HG02840 (cell line): Measurements from ENCODE around the gene OR2T6.
"Not testable (repeated sequence)": the region's sequence is repeated elsewhere in the genome, so short reads cannot be mapped to it uniquely, and the experiment has no call there.

Experiments
- ATAC-seq: cut with Tn5 transposase; IDR thresholded peaks from one replicate; pipeline ENCODE4 v1.9.1; 2021; ENCODE audit warnings: mild to moderate bottlenecking, moderate library complexity, moderate number of reproducible peaks; ENCODE audit not compliant: unreplicated experiment, low FRiP score

Gene OR2T6

GRCh38 chr1:248375446-248375845, at the start of gene OR2T6:
OR2T6 (plus strand) TSS chr1:248375746; CDS start chr1:248387609, 11,863 bp downstream.
- no peak for ATAC-seq

- ATAC-seq = no peak
These were observed 32.1 kb upstream of the OR2T6 start for GRCh38 chr1:248343451-248343850.

GRCh38 chr1:248348475-248348874, 27.1 kb upstream of the OR2T6 start, which contains the start of gene OR14C36:
OR14C36 (plus strand) TSS chr1:248348775; CDS start chr1:248348775, 0 bp downstream.
- ATAC-seq = no peak

DNA sequence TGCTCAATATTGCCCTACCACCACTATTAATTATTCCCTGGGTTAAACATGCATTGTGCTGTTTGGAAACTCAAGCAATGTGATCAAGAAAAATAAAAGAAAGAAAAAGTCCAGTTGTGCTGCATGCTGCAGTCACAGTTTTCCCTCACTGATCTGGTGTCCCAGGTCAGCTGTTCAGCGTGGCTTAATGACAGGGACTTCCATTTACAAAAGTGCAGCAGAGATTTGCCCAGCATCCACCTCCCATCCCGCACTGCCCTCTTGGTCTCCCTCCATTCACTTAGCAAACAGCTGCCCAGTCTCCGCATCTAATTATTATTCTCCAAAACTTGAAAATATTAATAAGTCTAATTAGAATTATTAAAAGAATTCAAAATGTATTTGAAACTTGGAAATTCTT, 16.1 kb upstream of the OR2T6 start:
- ATAC-seq = no peak

DNA sequence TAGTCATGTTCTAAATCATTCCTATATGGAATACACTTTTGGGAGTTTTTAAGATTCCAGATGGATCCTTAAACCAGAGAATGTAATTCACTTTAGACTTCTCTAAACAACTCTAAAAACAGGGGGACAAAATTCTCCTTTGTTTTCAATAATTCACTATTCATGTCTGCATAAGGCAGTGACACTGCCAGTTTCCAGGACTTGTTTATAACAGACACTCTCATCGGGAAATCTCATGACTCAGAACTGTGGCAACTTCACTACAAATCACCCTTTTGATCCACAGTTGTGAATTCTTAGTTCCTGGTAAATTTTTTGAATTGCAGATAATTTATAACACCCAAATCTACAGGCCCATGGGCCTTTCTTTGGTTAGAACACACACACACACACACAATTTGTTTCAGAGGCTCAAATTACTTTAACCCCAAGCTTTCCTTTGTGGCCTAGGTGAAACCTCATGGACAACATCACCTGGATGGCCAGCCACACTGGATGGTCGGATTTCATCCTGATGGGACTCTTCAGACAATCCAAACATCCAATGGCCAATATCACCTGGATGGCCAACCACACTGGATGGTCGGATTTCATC, 14.3 kb upstream of the OR2T6 start, which contains the start of gene OR2T4:
Gene OR2T4 (plus strand): TSS at position 545 of the 595 bp plus-strand sequence. CDS start 0 bp downstream, at position 545.
- no peak for ATAC-seq

GRCh38 chr1:248366609-248367008, 8.9 kb upstream of the OR2T6 start:
- no peak for ATAC-seq

DNA sequence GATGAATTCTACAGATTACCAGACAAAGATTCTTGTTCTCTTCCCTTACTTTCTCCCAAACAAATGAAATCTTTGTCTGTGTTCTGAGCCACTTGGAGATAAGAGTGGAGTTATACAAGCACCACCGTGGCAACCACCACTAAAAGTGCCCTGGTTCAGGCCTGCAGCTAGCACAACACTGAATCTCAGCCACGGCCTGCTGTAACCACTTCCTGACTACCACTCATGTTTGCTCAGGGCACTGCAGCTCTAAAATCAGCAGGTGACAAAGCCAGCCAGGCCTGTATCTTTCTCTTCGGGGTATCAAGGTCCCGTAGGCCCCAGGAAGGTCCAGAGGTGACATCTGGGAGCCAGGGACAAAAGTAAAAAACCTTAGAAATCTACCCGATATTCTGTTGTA, 3.2 kb upstream of the OR2T6 start:
- ATAC-seq = no peak

DNA sequence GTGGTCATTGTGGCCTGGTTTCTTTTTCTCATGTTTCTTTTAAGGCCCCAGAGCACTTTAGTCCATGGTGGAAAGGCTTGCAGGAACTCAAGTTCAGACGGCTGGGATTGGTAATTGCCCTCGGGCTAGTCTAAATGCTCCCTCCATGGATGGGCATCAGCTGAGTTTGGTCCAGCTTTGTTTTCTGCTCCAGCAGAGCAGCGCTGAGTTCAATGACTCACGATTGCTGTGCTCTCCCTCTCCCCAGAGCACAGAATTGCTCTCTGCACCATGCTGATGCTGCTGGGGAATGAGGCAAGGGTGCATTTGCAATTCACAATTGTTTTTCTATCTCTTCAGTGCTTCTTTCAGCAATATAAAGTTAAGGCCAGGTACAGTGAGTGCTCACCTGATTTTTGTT, 1.8 kb upstream of the OR2T6 start:
- no peak for ATAC-seq

- ATAC-seq = no peak
These were observed 1.4 kb downstream of the OR2T6 start for GRCh38 chr1:248376916-248377315.

DNA sequence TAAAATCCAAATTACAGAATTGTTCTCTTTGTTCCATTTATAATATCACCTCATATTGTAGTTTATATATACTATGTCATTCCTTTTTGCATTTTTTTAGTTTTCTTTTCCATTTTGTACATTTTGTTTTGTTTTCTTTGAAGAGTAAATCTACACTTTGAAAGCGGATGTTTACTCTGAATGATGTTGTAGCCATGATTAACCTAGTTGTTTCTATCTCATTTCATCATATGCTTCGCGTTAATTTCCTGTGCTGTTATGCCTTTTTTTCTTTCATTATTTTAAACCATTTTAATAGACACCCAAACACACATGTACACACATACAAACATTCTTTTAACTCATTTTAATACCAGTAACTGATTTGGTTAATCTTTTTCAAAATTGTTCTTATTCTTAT, 5.3 kb downstream of the OR2T6 start:
- no peak for ATAC-seq

DNA sequence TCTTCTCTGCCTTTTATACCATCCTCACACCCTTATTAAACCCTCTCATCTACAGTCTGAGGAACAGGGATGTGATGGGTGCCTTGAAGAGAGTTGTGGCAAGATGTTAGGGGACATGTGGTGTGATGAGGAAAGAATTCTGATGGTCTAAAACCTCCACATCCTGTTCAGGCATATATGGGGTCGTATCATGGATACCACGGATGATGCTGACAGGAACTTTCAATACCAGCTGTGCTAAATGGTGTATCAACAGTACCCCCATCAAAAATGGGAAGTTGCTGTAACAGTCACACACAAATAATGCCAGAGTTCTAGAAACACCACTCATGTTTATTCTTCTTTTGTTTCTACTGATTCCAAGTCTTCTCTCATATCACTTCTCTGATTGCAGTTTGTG, 12.9 kb downstream of the OR2T6 start:
- ATAC-seq = no peak

DNA sequence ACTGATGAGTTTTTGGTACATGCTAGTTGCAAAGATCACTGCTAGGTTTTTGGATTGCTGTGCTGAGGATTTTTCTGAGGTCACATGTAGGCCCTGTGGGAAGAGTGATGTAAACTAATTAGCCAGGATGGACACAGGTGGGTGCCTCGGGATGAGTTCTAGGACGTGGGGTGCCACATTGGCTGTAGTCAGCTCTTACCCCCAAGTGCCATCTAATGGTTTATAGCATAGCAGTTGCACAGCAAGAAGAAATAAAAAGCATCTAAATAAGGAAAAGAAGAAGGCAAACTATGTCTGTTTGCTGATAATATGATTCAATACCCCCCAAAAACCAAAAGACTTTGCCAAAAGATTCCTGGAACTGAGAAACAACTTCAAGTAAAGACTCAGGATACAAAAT, 17.5 kb downstream of the OR2T6 start:
- ATAC-seq = no peak

DNA sequence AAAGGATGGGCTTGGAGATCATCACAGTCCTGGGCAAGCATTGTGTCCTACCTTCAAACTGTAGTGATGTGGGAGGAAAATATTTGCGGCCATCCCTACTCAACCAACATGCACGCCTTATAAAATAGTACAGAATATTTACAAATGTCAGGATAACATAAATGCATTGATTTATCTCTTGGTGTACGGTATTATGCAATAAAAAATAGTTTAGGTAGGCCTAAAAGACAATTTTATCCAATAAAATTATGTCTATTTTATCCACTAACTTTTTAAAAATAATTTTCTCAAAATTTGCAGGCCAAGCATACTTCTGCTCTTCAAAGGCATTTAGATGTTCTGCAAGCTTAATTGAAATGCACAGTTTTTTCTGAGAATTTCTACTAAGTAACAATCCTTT, 27.2 kb downstream of the OR2T6 start, which contains the start of gene OR2T1:
Gene OR2T1 (plus strand): TSS at position 301 of the 400 bp plus-strand sequence. CDS start 3,100 bp downstream, outside the sequence.
- ATAC-seq = no peak

DNA sequence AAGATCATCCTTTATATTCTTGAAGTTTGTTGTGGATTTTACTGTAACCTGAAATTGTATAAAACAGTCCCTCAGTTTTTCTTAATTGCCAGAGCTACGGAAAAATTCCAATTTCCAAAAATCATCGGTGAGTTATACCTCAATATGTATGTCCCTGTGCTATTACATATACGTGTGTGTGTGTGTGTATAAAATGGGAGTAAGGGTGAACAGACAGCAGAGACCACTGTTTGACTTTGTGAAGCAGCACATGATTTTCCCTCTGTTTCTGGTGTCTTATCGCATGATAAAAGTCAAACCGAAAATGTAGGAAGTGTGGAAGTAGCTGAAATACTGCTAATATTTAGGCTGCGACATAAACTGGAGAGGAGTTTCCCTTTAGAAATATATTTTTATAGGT, 28.5 kb downstream of the OR2T6 start:
- ATAC-seq = no peak

GRCh38 chr1:248406721-248407692, 31.5 kb downstream of the OR2T6 start:
- no peak for ATAC-seq

DNA sequence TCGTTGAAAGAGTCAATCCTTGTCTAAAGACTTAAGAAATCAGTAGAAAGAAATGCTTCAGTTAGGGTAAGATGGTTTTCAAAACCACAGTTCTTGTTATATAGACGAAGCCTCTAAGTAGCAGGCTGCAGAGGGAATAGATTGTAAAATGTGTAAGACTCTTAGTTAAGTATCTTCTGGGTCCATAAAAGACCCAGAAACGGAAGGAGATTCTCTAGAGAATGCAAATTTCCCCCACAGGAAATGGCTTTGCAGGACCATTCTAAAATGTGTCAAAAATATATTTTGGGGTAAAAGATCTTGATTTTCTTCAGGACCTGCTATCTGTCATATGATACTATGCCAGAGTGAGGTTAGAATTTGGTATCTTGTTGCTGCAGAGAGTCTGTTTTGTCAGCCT, 40.7 kb downstream of the OR2T6 start:
- ATAC-seq = no peak

DNA sequence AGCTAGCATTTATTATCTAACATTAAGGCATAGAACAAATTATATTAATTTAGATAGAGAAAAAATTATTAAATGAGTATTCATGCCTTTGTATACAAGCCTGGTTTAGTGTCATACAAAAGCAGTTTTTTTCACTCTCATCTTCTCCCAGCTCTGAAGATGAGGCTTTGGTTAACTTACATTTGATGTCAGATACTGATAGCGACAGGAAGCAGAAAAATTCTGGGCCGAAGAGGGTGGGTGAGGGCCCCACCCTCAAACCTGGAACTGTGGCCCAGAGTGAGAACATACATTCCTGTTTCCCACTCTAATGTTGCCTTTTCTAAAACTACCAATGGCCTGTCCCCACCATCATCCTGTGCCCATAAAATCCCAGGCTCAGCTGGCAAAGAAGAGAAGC, 42.3 kb downstream of the OR2T6 start:
- no peak for ATAC-seq

- ATAC-seq = no peak
These were observed 45.8 kb downstream of the OR2T6 start for GRCh38 chr1:248421384-248421783.

- ATAC-seq = peak; percentile 24
These were observed 52.1 kb downstream of the OR2T6 start for GRCh38 chr1:248427526-248428191.

- ATAC-seq = peak; percentile 86
These were observed 52.6 kb downstream of the OR2T6 start for GRCh38 chr1:248428192-248428533.

DNA sequence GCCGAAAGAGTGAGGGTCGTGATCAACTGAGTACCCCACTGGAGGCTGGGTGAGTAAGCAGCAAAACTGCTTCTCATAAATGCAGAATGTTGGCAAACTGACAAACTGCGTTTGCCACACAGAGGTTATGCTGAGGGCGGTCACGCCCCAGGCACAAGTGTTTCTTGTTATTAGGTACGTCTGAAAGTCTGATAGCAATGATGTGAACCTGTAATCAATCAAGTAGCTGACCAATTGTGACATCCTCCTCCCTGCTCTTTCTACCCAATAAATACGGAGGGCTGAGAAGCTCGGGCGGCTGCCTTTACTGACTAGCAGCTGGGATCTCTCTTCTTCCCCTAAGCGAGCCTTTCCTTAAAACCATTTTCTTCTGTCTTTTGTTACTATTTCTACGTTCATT, 56.1 kb downstream of the OR2T6 start:
- not testable (repeated sequence) for ATAC-seq
